Endodermal cell (in vitro differentiated cells): Measurements from ENCODE around the gene MMS22L. TPM values are rescaled to one million over a fixed set of nuclear protein-coding genes. Genes with fewer than 3 reads are reported as not detected.

Source experiments
- DNase-seq: peaks from one replicate; pipeline ENCODE4 v3.0.0-alpha.2; 2017
- H3K27ac ChIP-seq: 2 replicates; pipeline ENCODE4 v1.5.1; 2013; ENCODE audit warnings: mild to moderate bottlenecking, low read depth, low read length, moderate library complexity
- H3K27me3 ChIP-seq: 2 replicates; pipeline ENCODE4 v1.6.1; 2013; ENCODE audit warnings: mild to moderate bottlenecking, low read length, moderate library complexity; ENCODE audit not compliant: insufficient read depth, control insufficient read depth, poor library complexity, severe bottlenecking
- H3K36me3 ChIP-seq: 2 replicates; pipeline ENCODE4 v1.7.0; 2013; ENCODE audit warnings: mild to moderate bottlenecking, low read length, moderate library complexity; ENCODE audit not compliant: control insufficient read depth, insufficient read depth
- H3K4me1 ChIP-seq: one replicate; pipeline ENCODE4 v1.7.0; 2013; ENCODE audit warnings: low read length; ENCODE audit not compliant: control insufficient read depth, insufficient read depth
- H3K4me3 ChIP-seq: 2 replicates; pipeline ENCODE4 v1.5.1; 2013; ENCODE audit warnings: mild to moderate bottlenecking, low read length, moderate library complexity
- H3K9ac ChIP-seq: 2 replicates; pipeline ENCODE4 v1.6.1; 2013; ENCODE audit warnings: mild to moderate bottlenecking, low read length, moderate library complexity; ENCODE audit not compliant: poor library complexity, severe bottlenecking; ENCODE audit errors: extremely low read depth
- H3K9me3 ChIP-seq: 2 replicates; pipeline ENCODE4 v1.6.1; 2013; ENCODE audit warnings: mild to moderate bottlenecking, low read length, moderate library complexity; ENCODE audit not compliant: control insufficient read depth
- H3K27ac Mint-ChIP-seq: 2 replicates; pipeline ENCODE4 v1.8.0; 2020; ENCODE audit warnings: mixed read lengths
- H3K27me3 Mint-ChIP-seq: 2 replicates; pipeline ENCODE4 v1.8.0; 2021; ENCODE audit warnings: mild to moderate bottlenecking, mixed read lengths; ENCODE audit not compliant: insufficient read depth
- H3K36me3 Mint-ChIP-seq: 2 replicates; pipeline ENCODE4 v1.8.0; 2020; ENCODE audit warnings: low read depth, mixed read lengths
- H3K4me1 Mint-ChIP-seq: 2 replicates; pipeline ENCODE4 v1.8.0; 2020; ENCODE audit warnings: mixed read lengths
- H3K4me3 Mint-ChIP-seq: 2 replicates; pipeline ENCODE4 v1.8.0; 2020; ENCODE audit warnings: mild to moderate bottlenecking, moderate library complexity, mixed read lengths
- H3K9me3 Mint-ChIP-seq: 2 replicates; pipeline ENCODE4 v1.8.0; 2020; ENCODE audit warnings: mild to moderate bottlenecking, mixed read lengths
- CTCF ChIP-seq: fragments of 200-600 bp; sonication (generic); conservative IDR thresholded peaks from 2 replicates; pipeline ENCODE4 v1.5.0; 2021; ENCODE audit warnings: antibody characterized with exemption, mild to moderate bottlenecking
- WGBS, 2 experiments: methylation state at CpG; one replicate each; pipeline versions ENCODE4 v1.1.5 to v1.1.7; 2013; ENCODE audit warnings: missing lambda C conversion rate in 2 of 2, mixed read lengths in 1 of 2; ENCODE audit not compliant: insufficient coverage in 1 of 2, insufficient read length in 1 of 2; 5-methylcytosine and 5-hydroxymethylcytosine counted together
- total RNA-seq, 2 donors: library from RNA; stranded (reverse); fragmentation: NEBNext Ultra II Directional in 1 of 2; extraction: Animal tissue kit (Norgen Biotek cat#: 25700) in 1 of 2; gene quantifications; 2 replicates in 1 of 2; 3 replicates in 1 of 2; pipeline ENCODE4 v1.2.1, GENCODE V29; 2021

MMS22L gene
- total RNA-seq, 2 donors from 2014 or later = 32.6 to 36.6 TPM

GRCh38 chr6:97215157-97215769, 67.8 kb downstream of the MMS22L start:
- Histone ChIP-seq H3K9me3 (no peaks in the 10 kb centered on the region), H3K27ac (peak overlapping the region; percentile 6), H3K36me3 (no peaks in the 10 kb centered on the region), H3K4me3 (no peak overlapping the region), H3K9ac (no peak overlapping the region), H3K4me1 (no peaks in the 10 kb centered on the region), H3K27me3 (no peaks in the 10 kb centered on the region)
- WGBS, 2 experiments = 76 to 79% methylated on average over 6 of the region's 6 CpGs
- no peaks in the 10 kb centered on the region for H3K9me3 Mint-ChIP-seq
- TF ChIP-seq CTCF = peak; percentile 81
- peaks cover 4% of the 10 kb centered on the region for H3K4me1 Mint-ChIP-seq
- peak overlapping the region; percentile 19 for H3K27ac Mint-ChIP-seq
- DNase-seq = peak; percentile 66
- no peaks in the 10 kb centered on the region for H3K27me3 Mint-ChIP-seq
- peaks cover 2% of the 10 kb centered on the region for H3K36me3 Mint-ChIP-seq
- no peak overlapping the region for H3K4me3 Mint-ChIP-seq

GRCh38 chr6:97214671-97215070, 68.3 kb downstream of the MMS22L start:
- H3K9me3 ChIP-seq = no peaks in the 10 kb centered on the region
- H3K9ac ChIP-seq = no peak overlapping the region
- H3K4me1 Mint-ChIP-seq = peaks cover 4% of the 10 kb centered on the region
- H3K27me3 Mint-ChIP-seq = no peaks in the 10 kb centered on the region
- 87% methylated on average over 2 of the region's 2 CpGs; no CpG with 5 or more reads in 1 of the 2 experiments for WGBS, 2 experiments
- H3K9me3 Mint-ChIP-seq = no peaks in the 10 kb centered on the region
- H3K4me3 Mint-ChIP-seq = no peak overlapping the region
- DNase-seq = no peak
- peaks cover 2% of the 10 kb centered on the region for H3K36me3 Mint-ChIP-seq
- no peaks in the 10 kb centered on the region for H3K27me3 ChIP-seq
- H3K4me1 ChIP-seq = no peaks in the 10 kb centered on the region
- no peak overlapping the region for H3K4me3 ChIP-seq
- H3K36me3 ChIP-seq = no peaks in the 10 kb centered on the region
- no peak for TF ChIP-seq CTCF
- H3K27ac ChIP-seq = no peak overlapping the region
- H3K27ac Mint-ChIP-seq = no peak overlapping the region

- Histone ChIP-seq H3K4me3 (no peak overlapping the region), H3K27me3 (peaks cover 46% of the 10 kb centered on the region), H3K4me1 (peaks cover 5% of the 10 kb centered on the region), H3K9ac (no peak overlapping the region), H3K36me3 (no peaks in the 10 kb centered on the region), H3K27ac (no peak overlapping the region), H3K9me3 (no peaks in the 10 kb centered on the region)
- Mint-ChIP-seq H3K9me3 (no peaks in the 10 kb centered on the region), H3K27me3 (peaks cover 49% of the 10 kb centered on the region), H3K4me1 (peaks cover 20% of the 10 kb centered on the region), H3K27ac (no peak overlapping the region), H3K4me3 (no peak overlapping the region), H3K36me3 (peaks cover 3% of the 10 kb centered on the region)
- DNase-seq = no peak
- no peak for TF ChIP-seq CTCF
Observed at GRCh38 chr6:97207383-97207782, 75.6 kb downstream of the MMS22L start.
